PC-3 (cell line): ENCODE measurements around the gene C7orf33.

Experiments used
- EZH2 ChIP-seq: fragments of 300-600 bp; sonication (generic); IDR thresholded peaks from one replicate; pipeline ENCODE4 v1.6.1; 2017; ENCODE audit warnings: antibody characterized with exemption, mild to moderate bottlenecking, low read length; ENCODE audit not compliant: unreplicated experiment
- EZH2phosphoT487 ChIP-seq: fragments of 300-600 bp; sonication (generic); IDR thresholded peaks from 2 replicates; pipeline ENCODE4 v1.6.1; 2018; ENCODE audit warnings: mild to moderate bottlenecking, antibody characterized with exemption, low read length, borderline replicate concordance
- TF ChIP-seq, protein P1 (sequence below): fragments of 300-600 bp; sonication (generic); conservative IDR thresholded peaks from 2 replicates; pipeline ENCODE4 v1.5.1; 2017; ENCODE audit warnings: antibody characterized with exemption, low read depth, mild to moderate bottlenecking, low read length

DNA sequence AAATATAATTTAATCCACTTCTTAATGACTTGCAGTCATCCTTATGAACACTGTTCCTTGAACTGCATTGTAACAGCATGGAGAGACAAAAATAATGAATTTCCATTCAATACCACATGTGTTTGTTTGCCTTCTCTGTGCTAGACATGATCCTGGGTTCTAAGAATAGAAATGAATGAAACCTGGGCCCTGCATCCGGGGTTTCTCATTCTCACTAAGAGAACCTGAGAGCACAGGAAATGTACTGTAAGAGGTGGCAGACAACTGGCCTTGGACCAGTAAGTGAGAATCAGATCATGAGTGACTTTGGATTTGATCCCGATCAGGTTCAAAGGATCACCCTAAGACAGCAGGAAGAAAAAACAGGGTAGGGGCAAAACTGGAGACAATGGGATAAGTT is 70.9 kb downstream of the C7orf33 start:
- TF ChIP-seq, protein P1, sequence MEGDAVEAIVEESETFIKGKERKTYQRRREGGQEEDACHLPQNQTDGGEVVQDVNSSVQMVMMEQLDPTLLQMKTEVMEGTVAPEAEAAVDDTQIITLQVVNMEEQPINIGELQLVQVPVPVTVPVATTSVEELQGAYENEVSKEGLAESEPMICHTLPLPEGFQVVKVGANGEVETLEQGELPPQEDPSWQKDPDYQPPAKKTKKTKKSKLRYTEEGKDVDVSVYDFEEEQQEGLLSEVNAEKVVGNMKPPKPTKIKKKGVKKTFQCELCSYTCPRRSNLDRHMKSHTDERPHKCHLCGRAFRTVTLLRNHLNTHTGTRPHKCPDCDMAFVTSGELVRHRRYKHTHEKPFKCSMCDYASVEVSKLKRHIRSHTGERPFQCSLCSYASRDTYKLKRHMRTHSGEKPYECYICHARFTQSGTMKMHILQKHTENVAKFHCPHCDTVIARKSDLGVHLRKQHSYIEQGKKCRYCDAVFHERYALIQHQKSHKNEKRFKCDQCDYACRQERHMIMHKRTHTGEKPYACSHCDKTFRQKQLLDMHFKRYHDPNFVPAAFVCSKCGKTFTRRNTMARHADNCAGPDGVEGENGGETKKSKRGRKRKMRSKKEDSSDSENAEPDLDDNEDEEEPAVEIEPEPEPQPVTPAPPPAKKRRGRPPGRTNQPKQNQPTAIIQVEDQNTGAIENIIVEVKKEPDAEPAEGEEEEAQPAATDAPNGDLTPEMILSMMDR, result no peak
- TF ChIP-seq EZH2, result no peak
- no peak for TF ChIP-seq EZH2phosphoT487
